Ureter (tissue), 1 donor: Measurements from ENCODE around the gene SLIT1. TPM values are rescaled to one million over a fixed set of nuclear protein-coding genes. Genes with fewer than 3 reads are reported as not detected.

Experiments
- DNase-seq: peaks from one replicate; pipeline ENCODE4 v3.0.0-alpha.2; 2020; ENCODE audit warnings: low spot score
- total RNA-seq: library from RNA; stranded (reverse); gene quantifications from one replicate; pipeline ENCODE4 v1.2.4, GENCODE V29; 2023
- donor health status: DM: yes; HTN: yes; CAD: no.

The SLIT1 gene
- 0.34 TPM for total RNA-seq

GRCh38 chr10:97185326-97186058 lies at the start of gene SLIT1:
Gene SLIT1, minus strand, starts transcription at chr10:97185959. Its CDS starts 285 bp downstream, at chr10:97185674.
- no peak for DNase-seq

- no peak for DNase-seq
Measured at GRCh38 chr10:97235353-97235752, 49.6 kb upstream of the SLIT1 start.

GRCh38 chr10:97234400-97234799 lies 48.6 kb upstream of the SLIT1 start:
- no peak for DNase-seq

- DNase-seq = no peak
Measured at GRCh38 chr10:97230146-97230545, 44.4 kb upstream of the SLIT1 start.

- no peak for DNase-seq
Measured at GRCh38 chr10:97229322-97230015, 43.7 kb upstream of the SLIT1 start.

GRCh38 chr10:97228775-97229157 lies 43.0 kb upstream of the SLIT1 start:
- DNase-seq = no peak

- DNase-seq = no peak
Measured at GRCh38 chr10:97228130-97228774, 42.5 kb upstream of the SLIT1 start.

- DNase-seq = no peak
Measured at GRCh38 chr10:97226398-97226797, 40.6 kb upstream of the SLIT1 start.

- no peak for DNase-seq
Measured at GRCh38 chr10:97224483-97225435, 39.0 kb upstream of the SLIT1 start.

- no peak for DNase-seq
Measured at GRCh38 chr10:97222326-97222961, 36.7 kb upstream of the SLIT1 start.

GRCh38 chr10:97220355-97220754 lies 34.6 kb upstream of the SLIT1 start:
- DNase-seq = no peak

GRCh38 chr10:97217299-97217698 lies 31.5 kb upstream of the SLIT1 start:
- DNase-seq = no peak

- DNase-seq = no peak
Measured at GRCh38 chr10:97215619-97216260, 30.0 kb upstream of the SLIT1 start.

- DNase-seq = no peak
Measured at GRCh38 chr10:97213431-97213830, 27.7 kb upstream of the SLIT1 start.

GRCh38 chr10:97211229-97211628 lies 25.5 kb upstream of the SLIT1 start:
- no peak for DNase-seq

GRCh38 chr10:97210543-97210960 lies 24.8 kb upstream of the SLIT1 start:
- DNase-seq = peak; percentile 70

- DNase-seq = no peak
Measured at GRCh38 chr10:97207756-97208346, 22.1 kb upstream of the SLIT1 start.

- no peak for DNase-seq
Measured at GRCh38 chr10:97207131-97207530, 21.4 kb upstream of the SLIT1 start.

- DNase-seq = no peak
Measured at GRCh38 chr10:97204826-97205679, 19.3 kb upstream of the SLIT1 start.
